UCSD-AML1 (cell line): Measurements from ENCODE around the gene DIDO1.
A peak's percentile ranks its signal among the peaks of the same experiment; 100 is the strongest.

Experiments used
- DNase-seq: peaks from one replicate; lab custom pipeline; 2025; ENCODE audit not compliant: unreplicated experiment; lab: John Stamatoyannopoulos, UW

DIDO1 gene

DNA sequence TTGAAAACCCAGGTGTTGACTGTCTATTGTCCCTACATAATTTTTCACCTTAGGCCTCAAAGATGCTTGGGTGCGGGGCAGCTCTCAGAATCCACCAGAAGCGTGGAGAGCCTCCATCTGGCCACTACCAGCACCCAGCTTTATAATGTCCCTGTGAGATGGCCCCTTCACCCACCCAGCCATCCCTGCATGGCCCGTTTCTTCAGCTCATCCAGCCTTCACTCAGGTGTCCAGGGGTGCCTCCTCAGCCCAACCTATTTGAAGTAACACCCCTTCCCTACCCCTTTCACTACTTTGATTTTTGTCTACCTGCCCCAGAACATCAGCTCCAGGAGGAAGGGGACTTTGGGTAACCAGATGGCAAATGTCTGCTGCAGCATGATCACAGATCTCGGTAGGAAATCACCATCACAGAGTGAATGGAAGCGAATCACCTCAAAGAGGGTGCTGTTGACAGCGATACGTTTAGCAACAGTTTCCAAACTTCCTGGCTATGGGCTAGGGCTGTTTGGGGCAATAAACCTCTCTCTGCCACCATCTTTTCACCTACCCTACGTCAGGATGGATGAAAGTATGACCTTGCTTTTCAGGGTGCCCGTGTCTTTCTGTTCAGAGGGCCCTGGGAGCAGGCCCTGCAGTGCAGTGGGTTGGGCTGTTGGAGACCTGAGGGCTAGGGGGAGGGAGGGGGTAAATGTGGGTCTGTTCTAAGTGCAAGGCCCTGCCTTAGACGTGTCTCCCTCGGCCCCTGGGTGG lies 25.0 kb upstream of the DIDO1 start:
- DNase-seq: no peak

GRCh38 chr20:62950741-62951140 lies 24.4 kb upstream of the DIDO1 start:
- no peak for DNase-seq

GRCh38 chr20:62949962-62950361 lies 23.7 kb upstream of the DIDO1 start:
- no peak for DNase-seq

DNA sequence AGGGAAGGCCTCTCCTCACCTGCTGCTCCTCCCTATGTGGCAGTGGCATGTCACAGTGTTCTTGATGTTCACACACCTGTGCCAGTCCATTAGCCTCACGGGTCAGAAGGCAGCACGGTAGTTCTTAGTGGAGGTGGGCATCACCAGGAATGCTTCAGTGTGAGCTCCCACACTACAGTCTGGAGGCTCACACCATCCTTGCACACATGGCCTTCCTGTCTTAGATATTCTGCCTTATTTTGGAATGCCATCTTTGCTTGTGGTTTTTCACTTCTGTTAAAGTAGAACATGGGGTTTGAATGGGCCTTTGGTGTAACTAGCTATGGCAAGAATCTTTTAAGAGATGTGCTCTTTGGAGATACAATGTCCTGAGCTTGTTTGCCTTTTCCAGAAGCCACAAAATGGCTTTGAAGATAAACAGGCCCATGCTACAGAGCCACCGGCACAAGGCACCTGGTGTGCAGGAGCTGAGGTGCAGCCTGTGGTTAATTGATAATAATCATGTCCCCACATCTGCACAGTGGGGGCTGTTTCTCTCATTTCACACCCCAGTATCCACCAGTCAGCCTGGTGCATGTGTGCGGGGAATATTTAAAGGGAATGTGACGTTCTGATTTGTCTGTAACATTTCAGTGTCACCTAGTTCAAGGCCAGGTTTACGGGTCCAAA lies 23.0 kb upstream of the DIDO1 start:
- no peak for DNase-seq

DNA sequence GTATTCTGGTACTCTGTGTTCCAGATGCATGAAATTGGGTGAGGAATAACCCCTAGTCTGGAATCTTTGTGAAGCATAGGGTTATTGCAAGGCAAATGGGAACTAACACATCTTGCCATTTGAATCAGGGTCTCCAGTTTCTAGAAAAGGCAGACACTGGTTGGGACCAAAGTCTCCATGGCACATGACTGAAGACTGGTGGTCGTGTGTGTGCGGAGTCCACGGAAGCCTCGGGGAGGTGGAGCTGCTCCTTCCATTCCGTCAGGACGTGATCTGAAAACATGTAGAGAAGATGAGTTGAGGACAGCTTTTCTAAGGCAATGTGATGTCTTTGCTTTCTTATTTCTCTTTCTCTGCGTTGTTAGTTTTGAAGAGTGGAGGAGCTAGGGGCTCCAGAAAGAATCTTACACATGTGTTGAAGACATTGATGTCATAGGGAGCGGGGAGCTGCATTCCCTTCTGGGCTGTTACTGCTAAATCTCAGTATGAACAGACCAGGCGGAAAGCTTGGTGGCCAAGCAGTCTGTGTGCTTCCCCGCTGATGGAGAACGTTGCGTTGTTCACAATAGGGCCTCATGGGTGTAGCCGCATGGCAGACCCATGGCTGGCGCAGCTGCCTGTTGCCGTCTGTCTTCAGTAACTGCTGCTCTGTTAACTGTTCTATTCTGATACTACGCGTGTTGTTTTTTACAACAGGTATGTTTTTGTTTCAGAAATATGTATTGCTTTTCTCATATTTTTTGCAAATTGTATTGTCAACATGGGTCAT lies 21.4 kb upstream of the DIDO1 start:
- no peak for DNase-seq

DNA sequence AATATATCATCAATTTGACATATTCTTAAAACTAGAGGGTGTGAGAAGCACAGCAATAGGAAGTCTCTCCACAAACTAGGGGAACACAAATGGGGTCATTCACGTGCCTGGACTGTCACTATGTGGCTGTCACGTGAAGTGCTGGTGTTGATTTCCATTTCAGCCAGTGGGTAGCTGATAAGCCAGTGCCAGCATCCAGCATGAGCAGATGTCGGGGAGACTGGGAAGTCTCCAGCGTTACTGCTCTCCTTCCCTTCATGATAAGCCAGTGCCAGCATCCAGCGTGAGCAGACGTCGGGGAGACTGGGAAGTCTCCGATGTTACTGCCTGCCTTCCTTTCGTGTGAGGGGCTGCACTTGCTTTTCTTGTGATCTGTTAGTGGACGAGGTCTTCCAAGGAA lies 20.6 kb upstream of the DIDO1 start:
- no peak for DNase-seq

GRCh38 chr20:62945771-62946339 lies 19.6 kb upstream of the DIDO1 start:
- no peak for DNase-seq

- DNase-seq: no peak
Measured at GRCh38 chr20:62944746-62945145, 18.4 kb upstream of the DIDO1 start.

DNA sequence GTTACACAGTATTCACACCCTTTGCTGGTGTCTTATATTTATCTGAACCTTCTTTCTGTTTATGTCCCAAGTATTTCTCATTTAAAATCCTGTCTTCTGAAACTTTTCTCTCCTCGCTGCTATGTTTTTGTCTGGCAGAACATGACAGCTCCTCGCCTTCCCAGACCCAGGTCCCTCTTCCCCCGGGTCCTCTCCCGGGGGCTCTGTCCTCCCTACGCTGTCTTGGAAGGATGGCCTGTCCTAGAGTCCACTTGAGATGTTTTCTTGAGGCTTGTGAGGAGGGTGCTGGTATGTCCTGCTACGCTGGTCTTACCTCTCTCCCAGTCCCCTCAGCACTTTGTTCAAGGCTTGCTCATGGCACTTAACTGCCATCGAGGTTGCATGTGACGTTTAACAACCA lies 17.9 kb upstream of the DIDO1 start:
- no peak for DNase-seq

- DNase-seq: no peak
Measured at GRCh38 chr20:62943396-62943795, 17.1 kb upstream of the DIDO1 start.

DNA sequence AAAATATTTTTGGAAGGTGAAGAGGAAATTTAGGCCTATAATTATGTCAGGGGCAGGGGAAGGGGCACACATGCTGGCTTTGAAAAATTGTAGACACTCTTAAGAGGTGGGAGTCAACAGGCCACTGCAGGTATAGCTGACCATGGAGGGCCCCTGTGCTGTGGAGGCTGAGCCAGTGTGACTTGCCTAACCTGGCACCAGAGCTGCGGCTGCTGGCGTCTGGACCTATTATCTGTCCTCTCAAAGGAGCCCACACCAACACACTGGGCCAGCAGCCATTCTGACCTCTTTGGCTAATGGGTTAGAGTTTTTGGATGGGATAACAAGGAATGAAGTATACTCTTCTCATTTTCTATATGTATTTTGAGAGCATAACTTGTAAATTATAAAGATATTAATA lies 16.2 kb upstream of the DIDO1 start:
- no peak for DNase-seq

GRCh38 chr20:62941792-62942191 lies 15.5 kb upstream of the DIDO1 start:
- DNase-seq: no peak

- DNase-seq: no peak
Measured at GRCh38 chr20:62940875-62941274, 14.6 kb upstream of the DIDO1 start.

DNA sequence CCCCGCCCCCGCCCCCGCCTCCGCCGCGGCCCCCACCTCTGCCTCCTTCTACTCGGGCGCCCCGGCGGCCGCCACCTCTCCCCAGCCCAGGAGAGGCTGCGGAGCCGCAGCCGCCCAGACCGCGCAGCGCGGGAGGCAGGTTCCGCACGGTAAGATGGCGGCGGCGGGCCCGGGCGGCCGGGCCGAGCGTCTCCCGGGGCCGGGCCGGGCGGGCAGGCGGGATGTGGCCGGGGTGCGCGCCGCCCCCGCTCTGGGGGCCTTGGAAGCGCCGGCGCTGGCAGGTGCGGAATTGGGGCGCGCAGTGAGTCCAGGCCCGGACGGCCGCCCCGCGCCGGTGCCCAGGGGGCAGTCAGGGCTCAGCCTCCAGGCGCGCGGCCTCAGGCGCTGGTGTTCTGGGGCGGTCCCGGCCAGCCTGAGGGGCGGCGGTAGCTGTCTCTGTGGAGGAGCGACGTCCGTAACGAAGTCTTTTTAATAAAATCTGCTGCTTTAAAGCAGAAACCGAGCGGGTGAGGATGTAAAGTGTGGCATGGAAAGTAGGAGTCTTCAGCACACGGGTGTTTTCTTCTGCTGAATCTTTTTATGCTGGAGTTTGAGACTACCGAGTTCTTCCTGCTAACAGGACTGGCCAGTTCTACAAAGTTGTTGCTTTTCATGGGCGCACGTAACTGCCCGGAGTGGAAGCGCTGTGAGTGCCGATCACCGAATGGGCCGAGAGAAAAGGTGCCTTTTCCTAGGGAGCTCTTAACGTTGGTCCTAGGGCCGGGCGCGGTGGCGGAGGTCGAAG lies 12.0 kb upstream of the DIDO1 start, which contains the start of gene GID8:
TSS of gene GID8 (plus strand) at position 43 of the 784 bp plus-strand sequence. CDS start 3,356 bp downstream, outside the sequence.
- peak; percentile 65 for DNase-seq

GRCh38 chr20:62937268-62938104 lies 11.2 kb upstream of the DIDO1 start:
- DNase-seq: peak; percentile 96

- DNase-seq: no peak
Measured at GRCh38 chr20:62935968-62936585, 9.8 kb upstream of the DIDO1 start.

DNA sequence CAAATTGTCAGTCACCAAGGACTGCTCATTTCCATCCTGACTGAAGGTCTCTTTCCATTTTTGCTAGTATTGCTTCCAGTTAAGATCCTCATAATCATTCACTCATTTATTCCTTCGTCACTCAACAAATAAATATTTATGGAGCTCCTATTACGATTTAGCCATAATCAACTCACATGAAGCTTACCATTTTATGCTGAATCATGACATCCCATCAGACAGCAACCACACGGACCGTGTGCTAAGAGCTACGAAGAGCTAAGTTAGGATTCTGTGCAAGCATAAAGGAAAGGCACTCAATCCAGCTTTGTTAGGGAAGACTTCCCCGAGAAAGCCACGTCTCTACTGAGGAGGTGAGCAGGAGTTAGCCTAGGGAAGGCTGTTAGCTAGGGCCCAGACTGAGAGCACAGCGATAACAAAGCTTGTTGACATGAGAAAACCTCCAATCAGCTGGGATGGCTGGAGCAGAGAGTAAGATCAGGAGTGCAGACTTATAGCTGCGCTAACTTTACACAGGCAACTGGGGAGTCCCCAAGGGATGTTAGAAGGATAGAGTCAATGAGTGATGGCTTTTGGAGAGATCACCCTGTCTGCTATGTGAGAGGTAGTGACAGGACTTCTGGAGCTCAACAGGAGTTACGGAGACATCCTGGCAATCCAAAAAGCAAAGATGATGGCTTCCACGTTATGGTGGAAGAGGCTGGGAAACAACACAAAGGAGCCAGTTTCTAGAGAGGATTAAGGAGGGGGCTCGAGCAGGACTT lies 9.1 kb upstream of the DIDO1 start:
- DNase-seq: no peak

- DNase-seq: no peak
Measured at GRCh38 chr20:62933966-62934365, 7.7 kb upstream of the DIDO1 start.

DNA sequence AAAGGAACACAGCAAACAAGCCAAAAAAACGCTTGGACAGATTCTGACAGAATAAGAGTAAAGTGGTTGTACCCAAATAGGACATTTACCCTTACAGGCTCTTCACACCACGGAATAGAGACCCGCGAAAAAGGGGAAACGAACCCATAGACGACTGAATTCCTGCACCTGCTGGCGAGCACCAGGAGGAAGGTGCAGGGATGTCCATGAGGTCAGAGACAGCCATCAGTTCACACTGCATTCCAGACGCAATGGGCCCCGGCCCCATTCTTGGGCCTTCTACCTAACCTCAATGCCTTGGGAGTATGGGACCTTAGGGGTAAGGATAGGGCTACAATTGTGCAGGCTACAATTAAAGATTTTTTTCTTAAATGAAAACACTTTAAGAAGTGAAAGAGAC lies 5.2 kb upstream of the DIDO1 start:
- no peak for DNase-seq
